Large intestine (tissue), 3 donors: Measurements from ENCODE around the gene TCN2. TPM values are rescaled to one million over a fixed set of nuclear protein-coding genes. Genes with fewer than 3 reads are reported as not detected.
A peak's percentile ranks its signal among the peaks of the same experiment; 100 is the strongest.

Experiments
- DNase-seq, 2 donors: peaks; one replicate each; pipeline versions ENCODE4 v3.0.0 to v3.0.0-alpha.2; 2013
- H3K27ac ChIP-seq: one replicate; pipeline ENCODE4 v1.5.1; 2013; ENCODE audit warnings: low read length
- H3K27me3 ChIP-seq: 2 replicates; pipeline ENCODE4 v1.6.1; 2013; ENCODE audit warnings: low read length; ENCODE audit not compliant: control insufficient read depth, insufficient read depth
- H3K36me3 ChIP-seq: 2 replicates; pipeline ENCODE4 v1.6.1; 2013; ENCODE audit warnings: low read length; ENCODE audit not compliant: control insufficient read depth, insufficient read depth
- H3K4me1 ChIP-seq: one replicate; pipeline ENCODE4 v1.6.1; 2013; ENCODE audit warnings: low read length; ENCODE audit not compliant: control insufficient read depth, insufficient read depth
- H3K4me3 ChIP-seq: one replicate; pipeline ENCODE4 v1.5.1; 2013; ENCODE audit warnings: low read length
- H3K9me3 ChIP-seq: one replicate; pipeline ENCODE4 v1.6.1; 2013; ENCODE audit warnings: mild to moderate bottlenecking, low read depth, low read length, moderate library complexity; ENCODE audit not compliant: control insufficient read depth
- WGBS: methylation state at CpG from one replicate; pipeline ENCODE4 v1.1.5; 2013; ENCODE audit warnings: low lambda C conversion rate; ENCODE audit not compliant: insufficient coverage; 5-methylcytosine and 5-hydroxymethylcytosine counted together
- polyA plus RNA-seq: library from polyadenylated mRNA; unstranded; fragments of 120-200 nt; gene quantifications from one replicate; pipeline ENCODE4 v1.2.1, GENCODE V29; 2013

Gene TCN2
- polyA plus RNA-seq, 1 donor: 44.6 TPM

GRCh38 chr22:30574997-30575671, 31.8 kb upstream of the TCN2 start:
- DNase-seq: peak in 1 of 2 donors; percentile 45

GRCh38 chr22:30575859-30576258, 31.1 kb upstream of the TCN2 start:
- Histone ChIP-seq H3K27ac (no peak overlapping the region), H3K4me3 (no peak overlapping the region), H3K4me1 (peaks cover 27% of the 10 kb centered on the region), H3K9me3 (no peaks in the 10 kb centered on the region), H3K27me3 (no peaks in the 10 kb centered on the region), H3K36me3 (peaks cover 56% of the 10 kb centered on the region)
- WGBS: no CpG with 5 or more reads among the region's 15 CpGs
- DNase-seq: no peak

More at GRCh38 chr22:30574997-30575671, 31.8 kb upstream of the TCN2 start:
- Histone ChIP-seq H3K27me3 (no peaks in the 10 kb centered on the region), H3K36me3 (peaks cover 49% of the 10 kb centered on the region), H3K4me3 (peak overlapping the region; percentile 35), H3K27ac (peak overlapping the region; percentile 61), H3K4me1 (peaks cover 27% of the 10 kb centered on the region), H3K9me3 (no peaks in the 10 kb centered on the region)
- WGBS: no CpG with 5 or more reads among the region's 12 CpGs

- H3K9me3 ChIP-seq: no peaks in the 10 kb centered on the region
- H3K27ac ChIP-seq: no peak overlapping the region
- DNase-seq: no peak
- H3K27me3 ChIP-seq: no peaks in the 10 kb centered on the region
- H3K4me1 ChIP-seq: peaks cover 4% of the 10 kb centered on the region
- peaks cover 82% of the 10 kb centered on the region for H3K36me3 ChIP-seq
- no CpG with 5 or more reads among the region's 12 CpGs for WGBS
- H3K4me3 ChIP-seq: no peak overlapping the region
These were observed 28.5 kb upstream of the TCN2 start for GRCh38 chr22:30578481-30578880.

- Histone ChIP-seq H3K27me3 (no peaks in the 10 kb centered on the region), H3K4me1 (no peaks in the 10 kb centered on the region), H3K27ac (no peak overlapping the region), H3K4me3 (no peak overlapping the region), H3K36me3 (peaks cover 98% of the 10 kb centered on the region), H3K9me3 (no peaks in the 10 kb centered on the region)
- DNase-seq: no peak
- 60% methylated on average over 1 of the region's 6 CpGs for WGBS
These were observed 26.1 kb upstream of the TCN2 start for GRCh38 chr22:30580896-30581295.

- WGBS: no CpG with 5 or more reads among the region's 6 CpGs
- H3K9me3 ChIP-seq: no peaks in the 10 kb centered on the region
- H3K36me3 ChIP-seq: peaks cover 98% of the 10 kb centered on the region
These were observed 24.9 kb upstream of the TCN2 start for GRCh38 chr22:30582051-30582450.

GRCh38 chr22:30582788-30583545, 24.0 kb upstream of the TCN2 start:
- H3K4me3 ChIP-seq: no peak overlapping the region
- WGBS: no CpG with 5 or more reads among the region's 13 CpGs
- H3K27me3 ChIP-seq: no peaks in the 10 kb centered on the region
- no peaks in the 10 kb centered on the region for H3K4me1 ChIP-seq
- H3K27ac ChIP-seq: no peak overlapping the region
- H3K9me3 ChIP-seq: no peaks in the 10 kb centered on the region
- H3K36me3 ChIP-seq: peaks cover 98% of the 10 kb centered on the region
- no peak for DNase-seq

More at GRCh38 chr22:30582051-30582450, 24.9 kb upstream of the TCN2 start:
- Histone ChIP-seq H3K27ac (no peak overlapping the region), H3K4me3 (no peak overlapping the region), H3K27me3 (no peaks in the 10 kb centered on the region), H3K4me1 (no peaks in the 10 kb centered on the region)
- DNase-seq: no peak

GRCh38 chr22:30584441-30584840, 22.5 kb upstream of the TCN2 start:
- Histone ChIP-seq H3K4me1 (no peaks in the 10 kb centered on the region), H3K36me3 (peaks cover 98% of the 10 kb centered on the region), H3K9me3 (no peaks in the 10 kb centered on the region), H3K4me3 (no peak overlapping the region), H3K27me3 (no peaks in the 10 kb centered on the region), H3K27ac (no peak overlapping the region)
- no CpG with 5 or more reads among the region's 15 CpGs for WGBS
- DNase-seq: no peak

GRCh38 chr22:30586414-30586813, 20.6 kb upstream of the TCN2 start:
- no CpG with 5 or more reads among the region's 8 CpGs for WGBS
- peaks cover 79% of the 10 kb centered on the region for H3K36me3 ChIP-seq

GRCh38 chr22:30591191-30591587, 15.8 kb upstream of the TCN2 start:
- H3K4me3 ChIP-seq: peak overlapping the region; percentile 84
- no peak for DNase-seq
- no peaks in the 10 kb centered on the region for H3K9me3 ChIP-seq
- peaks cover 33% of the 10 kb centered on the region for H3K36me3 ChIP-seq
- peaks cover 3% of the 10 kb centered on the region for H3K4me1 ChIP-seq
- WGBS: no CpG with 5 or more reads among the region's 14 CpGs
- H3K27me3 ChIP-seq: peaks cover 3% of the 10 kb centered on the region
- H3K27ac ChIP-seq: peak overlapping the region; percentile 67

More at GRCh38 chr22:30586414-30586813, 20.6 kb upstream of the TCN2 start:
- Histone ChIP-seq H3K27ac (no peak overlapping the region), H3K4me3 (no peak overlapping the region), H3K9me3 (no peaks in the 10 kb centered on the region), H3K4me1 (no peaks in the 10 kb centered on the region), H3K27me3 (no peaks in the 10 kb centered on the region)
- no peak for DNase-seq

GRCh38 chr22:30591588-30592359, 15.2 kb upstream of the TCN2 start, which contains the start of gene PES1:
PES1 (minus strand) TSS chr22:30591910; CDS start chr22:30591833, 77 bp downstream.
- Histone ChIP-seq H3K4me1 (peaks cover 3% of the 10 kb centered on the region), H3K9me3 (no peaks in the 10 kb centered on the region), H3K4me3 (peak within 1 kb of the TSS; percentile 84), H3K27me3 (peaks cover 3% of the 10 kb centered on the region), H3K27ac (peak within 1 kb of the TSS; percentile 67), H3K36me3 (peaks cover 27% of the 10 kb centered on the region)
- WGBS: no CpG with 5 or more reads among the region's 49 CpGs
- peak; percentile 99 for DNase-seq
